KBM-7 (cell line): ENCODE measurements around the gene LY86.

Experiments
- DNase-seq: peaks from one replicate; pipeline ENCODE4 v3.0.0-alpha.2; 2015
- in situ Hi-C: fragments of 300-500 bp; cut with MboI; formaldehyde crosslinking; loops from 2 replicates; pipeline ENCODE4 v1.14.3; 2020; ENCODE audit warnings: low sequenced_read_pairs, low pct_unique_long_range_greater_than_20kb, mixed read lengths

Gene LY86

DNA sequence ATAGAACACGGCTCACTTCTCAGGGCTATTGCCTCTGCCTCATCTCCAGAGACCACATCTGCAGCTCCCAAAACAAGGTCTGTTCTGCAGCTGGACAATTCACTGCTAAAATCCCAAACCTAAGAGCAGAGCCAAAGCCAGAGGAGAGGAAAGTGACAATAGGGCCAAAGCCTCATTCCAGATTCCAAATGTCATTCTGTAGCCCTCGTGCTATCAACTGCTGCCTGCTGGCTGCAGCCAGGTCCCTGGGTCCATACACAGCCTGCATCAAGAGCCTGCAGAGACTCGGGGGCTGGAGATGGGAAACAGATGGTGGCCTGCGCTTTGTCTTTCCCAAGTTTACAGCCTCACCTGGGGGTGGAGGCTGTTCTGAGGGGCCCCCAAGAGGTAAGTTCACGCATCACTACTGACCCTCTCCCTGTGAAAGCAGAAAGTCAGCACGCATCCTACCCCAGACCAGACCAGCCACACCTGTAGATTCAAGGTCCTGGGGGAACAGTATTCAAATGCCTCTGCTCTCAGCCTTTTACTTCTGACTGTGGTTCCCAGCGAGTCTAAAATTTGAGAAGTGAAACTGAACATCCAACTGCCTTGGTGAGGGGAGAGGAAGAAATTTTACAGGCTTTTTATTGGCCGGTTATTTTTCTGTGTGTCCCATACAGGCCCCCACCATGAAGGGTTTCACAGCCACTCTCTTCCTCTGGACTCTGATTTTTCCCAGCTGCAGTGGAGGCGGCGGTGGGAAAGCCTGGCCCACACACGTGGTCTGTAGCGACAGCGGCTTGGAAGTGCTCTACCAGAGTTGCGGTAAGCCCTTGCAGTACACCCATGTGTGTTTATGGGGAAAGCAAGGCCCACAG is at the start of gene LY86:
Gene LY86, plus strand, starts transcription at position 657 of the 860 bp plus-strand sequence. Its CDS starts 15 bp downstream, at position 672.
- DNase-seq = peak; percentile 83
- in situ Hi-C loops = no loop called here

DNA sequence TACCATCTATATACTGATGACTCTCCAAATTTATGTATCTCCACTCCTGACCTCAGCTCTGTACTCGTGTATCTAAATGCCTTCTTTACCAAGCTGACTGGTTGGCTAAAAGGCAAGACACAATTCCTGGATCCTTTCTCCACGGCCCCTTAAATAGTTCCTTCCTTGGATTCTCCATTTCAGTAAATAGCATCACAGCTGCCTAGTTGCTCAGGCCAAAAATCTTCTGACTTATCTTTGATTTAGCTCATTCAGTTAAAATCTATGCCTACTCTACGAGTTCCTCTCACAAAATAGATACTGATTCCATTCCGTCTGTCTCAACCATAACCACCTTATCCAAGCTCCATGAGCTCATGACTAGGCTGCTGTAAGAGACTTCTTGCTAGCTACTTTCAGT is 49.5 kb upstream of the LY86 start:
- DNase-seq = no peak
- in situ Hi-C loops = no loop called here

DNA sequence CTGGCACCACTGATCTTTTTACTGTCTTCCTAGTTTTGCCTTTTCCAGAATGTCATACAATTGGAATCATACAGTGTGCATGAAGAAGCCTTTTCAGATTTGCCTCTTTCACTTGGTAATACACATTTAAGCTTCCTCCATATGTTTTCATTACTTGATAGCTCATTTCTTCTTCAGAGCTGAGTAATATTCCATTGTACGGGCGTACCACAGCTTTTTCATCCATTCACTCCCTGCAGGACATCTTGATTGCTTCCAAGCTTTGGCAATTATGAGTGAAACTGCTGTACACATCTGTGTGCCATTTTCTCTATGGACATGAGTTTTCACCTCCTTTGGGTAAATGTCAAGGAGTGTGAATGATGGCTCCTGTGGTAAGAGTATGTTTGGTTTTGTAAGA is 46.2 kb upstream of the LY86 start:
- DNase-seq = no peak

DNA sequence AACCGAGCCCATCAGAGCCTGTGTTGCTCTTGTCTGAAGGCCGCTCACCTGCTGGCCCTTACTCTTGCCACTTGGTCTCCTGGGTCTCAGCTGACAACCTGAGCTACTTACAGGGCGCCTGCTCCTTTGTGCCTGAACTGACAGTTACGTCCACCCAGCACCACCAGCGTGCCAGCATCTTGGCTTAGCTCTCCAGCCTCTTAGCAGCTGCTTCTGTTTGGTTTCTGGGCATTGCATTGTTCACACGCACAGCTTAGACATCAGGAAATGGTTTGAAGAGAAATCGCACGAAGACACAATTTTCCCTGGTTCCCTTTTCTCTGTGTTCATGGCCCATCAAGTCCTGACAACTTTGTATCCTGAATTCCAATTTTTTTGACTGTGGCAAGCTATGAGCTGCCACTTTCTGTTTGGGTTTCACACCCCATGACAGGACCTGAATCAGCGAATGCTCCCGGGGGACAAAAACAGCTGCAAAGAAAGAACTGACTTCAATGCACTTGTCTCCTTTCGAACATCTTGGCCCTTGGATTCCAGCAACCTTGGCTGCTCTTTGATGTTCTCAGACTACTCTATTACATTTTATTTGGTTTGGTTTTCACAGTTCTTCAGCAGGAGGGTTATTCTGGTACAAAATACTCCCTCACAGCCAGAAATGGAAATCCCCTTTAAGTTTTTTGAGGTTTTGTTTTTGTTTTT is 45.2 kb upstream of the LY86 start:
- in situ Hi-C loops = no loop called here
- peak; percentile 85 for DNase-seq

More for the DNA sequence above, 46.2 kb upstream of the LY86 start:
- in situ Hi-C loops = no loop called here

DNA sequence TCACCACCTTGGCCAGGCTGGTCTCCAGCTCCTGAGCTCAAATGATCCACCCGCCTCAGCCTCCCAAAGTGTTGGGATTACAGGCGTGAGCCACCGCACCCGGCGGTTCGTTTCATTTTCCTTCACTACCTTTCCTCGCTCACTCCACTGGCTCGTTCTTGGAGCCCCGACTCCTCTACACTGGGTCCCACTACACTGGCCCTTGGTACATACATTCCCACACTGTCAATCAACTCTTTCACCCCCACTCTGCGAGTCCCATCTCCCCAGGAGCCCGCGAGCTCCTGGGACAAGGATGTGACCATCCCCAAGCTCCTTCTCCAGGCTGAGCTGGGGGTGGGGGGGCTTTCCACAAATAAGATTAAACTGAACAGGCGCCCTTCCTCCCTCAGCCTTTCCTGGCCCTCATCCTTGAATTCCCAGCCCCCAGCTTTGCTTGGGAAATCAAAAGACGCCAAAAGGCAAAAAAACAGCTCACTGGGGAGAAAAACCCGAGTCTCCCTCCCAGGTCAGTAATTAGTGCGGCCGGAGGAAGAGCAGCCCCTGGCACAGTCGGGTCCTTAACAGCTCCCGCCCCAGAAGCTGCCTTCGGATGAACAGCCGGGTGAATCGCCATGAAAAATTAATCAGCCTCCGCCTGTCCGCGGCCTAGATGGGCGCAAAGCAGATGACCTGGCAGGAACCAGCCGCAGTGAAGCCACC is 42.8 kb upstream of the LY86 start:
- in situ Hi-C loops = no loop called here
- DNase-seq = no peak

DNA sequence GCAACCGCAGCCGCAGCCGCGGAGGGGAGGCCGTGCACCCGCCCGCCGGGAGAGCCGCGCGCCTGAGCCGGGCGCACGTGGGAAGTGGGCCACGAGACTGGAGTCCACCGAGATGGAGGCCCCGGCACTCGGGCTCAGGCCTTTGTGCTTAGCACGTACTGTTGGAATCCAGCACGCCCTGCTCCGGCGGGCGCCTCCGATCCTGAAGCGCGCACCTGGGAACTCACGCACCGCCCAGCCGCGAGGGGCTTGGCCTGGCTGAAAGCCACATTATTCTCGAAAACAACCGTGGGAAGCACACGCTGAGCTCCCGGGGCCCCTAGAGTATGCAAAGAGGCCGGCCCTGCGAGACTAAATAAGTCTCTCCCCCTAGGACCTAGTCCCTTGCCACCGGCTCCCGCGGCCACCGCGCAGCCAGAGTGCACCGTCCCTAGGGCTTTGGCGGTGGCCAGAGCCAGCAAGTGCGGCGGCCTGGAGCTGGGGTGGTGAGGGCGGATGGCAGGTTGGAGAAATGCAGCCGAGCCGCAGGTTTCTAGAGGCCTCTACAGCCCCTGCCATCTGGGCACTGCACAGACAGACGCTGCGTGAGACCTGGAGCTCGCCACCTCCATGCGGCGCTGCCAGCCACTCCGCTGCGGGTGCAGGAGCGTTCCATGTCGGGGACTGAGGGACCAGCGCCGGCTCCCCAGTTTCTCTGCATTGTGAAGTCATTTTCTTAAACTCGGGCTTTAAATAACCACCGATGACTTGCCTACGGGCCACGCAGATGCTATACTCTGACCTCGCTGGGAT is 42.0 kb upstream of the LY86 start:
- in situ Hi-C loops = no loop called here
- no peak for DNase-seq

DNA sequence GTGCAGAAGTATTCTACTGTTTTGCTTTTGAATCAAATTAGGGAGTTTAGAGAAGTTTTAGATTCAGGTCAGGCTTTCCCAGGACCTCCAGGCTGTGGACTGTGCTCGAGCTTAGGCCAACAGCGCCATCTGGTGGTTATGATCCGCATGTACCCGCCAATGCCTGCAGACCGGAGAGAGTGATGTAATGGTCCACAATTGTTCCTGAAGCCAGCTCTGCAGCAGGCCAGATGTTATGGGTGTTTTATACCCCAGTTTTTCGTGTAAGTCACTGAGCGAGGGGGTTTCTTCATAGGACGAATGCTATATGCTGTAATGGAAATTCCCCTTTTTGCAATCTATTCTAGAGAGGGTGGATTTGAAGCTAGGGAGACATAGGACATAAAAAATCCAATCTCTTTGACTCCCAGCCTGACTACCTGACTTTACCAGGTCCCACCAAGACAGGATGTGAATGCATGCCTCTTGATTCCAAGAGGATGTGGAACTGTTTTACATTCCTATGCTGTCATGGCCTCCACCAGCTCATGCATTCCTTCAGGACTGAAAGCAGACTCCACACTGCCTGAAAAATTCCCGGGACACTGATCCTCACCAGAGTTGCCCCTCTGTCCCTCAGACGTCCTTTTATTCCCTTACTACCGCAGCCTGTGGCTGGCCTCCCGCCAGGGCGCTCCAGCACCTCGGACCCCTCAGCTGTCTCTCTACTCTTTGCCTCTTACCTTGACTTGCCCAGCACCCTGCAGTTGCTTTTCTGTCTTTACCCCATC is 41.2 kb upstream of the LY86 start:
- peak; percentile 90 for DNase-seq
- in situ Hi-C loops = no loop called here

DNA sequence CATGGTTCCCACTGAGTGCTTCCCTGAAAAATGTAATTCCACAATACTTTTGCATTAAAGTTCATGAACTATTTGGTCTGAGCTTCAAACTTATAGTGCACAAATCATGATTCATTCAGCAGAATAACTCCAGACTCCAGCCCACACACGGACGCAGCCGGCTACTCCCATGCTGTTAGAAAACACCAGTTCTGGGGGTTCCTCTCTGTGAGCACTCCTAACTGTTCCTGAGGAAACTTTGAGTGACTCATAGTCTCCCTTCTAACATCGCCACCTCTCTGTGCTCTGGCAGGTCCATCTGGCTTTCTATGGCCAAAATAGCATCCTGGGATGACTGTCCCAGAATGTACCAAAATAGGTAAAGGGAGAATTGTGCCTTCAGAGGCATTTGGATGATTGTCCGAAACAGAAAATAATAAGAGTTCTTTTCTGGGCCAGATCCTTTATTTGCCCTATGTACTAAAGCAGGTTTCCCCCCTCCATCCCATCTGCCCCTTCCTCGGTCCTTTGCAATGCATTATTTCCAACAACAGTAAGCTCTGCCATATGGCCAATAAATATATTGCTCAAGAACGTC is 32.3 kb upstream of the LY86 start:
- in situ Hi-C loops = no loop called here
- DNase-seq = no peak

DNA sequence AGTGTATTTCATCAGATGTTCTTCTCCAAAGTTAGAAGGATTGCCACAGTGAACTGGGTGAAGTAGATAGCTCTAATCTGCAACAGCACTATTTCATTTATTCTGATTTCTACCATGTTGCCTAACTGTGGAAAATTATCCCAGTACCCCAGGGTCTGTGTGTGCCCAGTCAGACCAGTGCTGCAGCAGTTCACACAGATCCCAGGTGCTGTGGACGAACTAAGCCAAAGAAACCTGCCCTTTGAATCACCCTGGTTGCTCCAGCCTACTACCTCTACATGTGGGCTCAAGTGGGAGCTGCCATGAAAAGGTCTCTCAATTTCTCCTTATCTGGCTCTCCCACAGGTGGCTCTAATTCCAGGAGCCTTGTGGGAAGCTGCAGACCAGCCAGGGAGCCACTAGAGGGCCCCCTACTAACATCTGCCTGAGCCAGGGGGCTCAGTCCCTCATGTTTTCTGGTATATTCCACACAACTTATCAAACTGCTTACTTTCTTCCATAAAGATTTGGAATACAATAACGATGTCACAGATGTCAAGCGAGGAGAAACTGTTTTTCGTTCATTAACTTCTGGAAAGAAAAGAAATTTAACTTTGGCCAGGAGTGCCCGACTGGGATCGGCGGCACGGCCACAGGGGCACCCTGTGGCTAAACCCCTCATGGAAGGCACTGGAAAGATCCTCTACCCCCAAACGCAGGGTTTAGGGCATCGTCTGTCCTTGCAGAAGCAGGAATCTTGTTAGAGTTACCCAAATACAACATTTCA is 31.6 kb upstream of the LY86 start:
- DNase-seq = peak; percentile 85
- in situ Hi-C loops = no loop called here

DNA sequence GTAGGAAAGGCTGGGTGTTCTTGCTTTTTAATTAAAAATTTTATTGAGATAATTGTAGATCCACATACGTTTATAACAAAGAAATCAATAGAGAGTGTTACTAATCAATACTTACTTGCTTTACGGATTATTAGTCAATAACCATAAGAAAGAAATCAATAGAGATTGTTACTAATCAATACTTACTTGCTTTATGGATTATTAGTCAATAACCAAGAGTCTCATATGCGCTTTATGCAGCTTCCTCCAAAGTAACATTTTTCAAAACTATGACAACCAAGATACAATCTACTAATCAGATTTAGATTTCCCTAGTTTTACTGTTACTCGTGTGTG is 31.0 kb upstream of the LY86 start:
- DNase-seq = no peak
- in situ Hi-C loops = no loop called here

DNA sequence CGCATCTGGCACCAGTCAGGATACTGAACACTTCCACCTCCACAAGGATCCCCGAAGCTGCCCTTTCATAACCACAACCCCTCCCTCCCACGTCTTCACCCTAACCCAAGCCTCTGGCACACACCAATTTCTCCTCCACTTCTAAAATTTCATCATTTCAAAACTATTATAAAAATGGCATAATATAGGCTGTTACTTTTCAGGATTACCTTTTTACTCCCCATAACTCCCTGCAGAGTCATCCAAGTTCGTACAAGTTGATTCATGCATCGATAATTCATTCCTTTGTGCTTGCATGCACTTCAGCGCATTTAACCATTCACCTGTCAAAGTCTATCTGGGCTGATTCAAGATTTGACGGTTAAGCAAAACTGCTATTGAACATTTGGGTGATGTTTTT is 30.6 kb upstream of the LY86 start:
- DNase-seq = no peak

DNA sequence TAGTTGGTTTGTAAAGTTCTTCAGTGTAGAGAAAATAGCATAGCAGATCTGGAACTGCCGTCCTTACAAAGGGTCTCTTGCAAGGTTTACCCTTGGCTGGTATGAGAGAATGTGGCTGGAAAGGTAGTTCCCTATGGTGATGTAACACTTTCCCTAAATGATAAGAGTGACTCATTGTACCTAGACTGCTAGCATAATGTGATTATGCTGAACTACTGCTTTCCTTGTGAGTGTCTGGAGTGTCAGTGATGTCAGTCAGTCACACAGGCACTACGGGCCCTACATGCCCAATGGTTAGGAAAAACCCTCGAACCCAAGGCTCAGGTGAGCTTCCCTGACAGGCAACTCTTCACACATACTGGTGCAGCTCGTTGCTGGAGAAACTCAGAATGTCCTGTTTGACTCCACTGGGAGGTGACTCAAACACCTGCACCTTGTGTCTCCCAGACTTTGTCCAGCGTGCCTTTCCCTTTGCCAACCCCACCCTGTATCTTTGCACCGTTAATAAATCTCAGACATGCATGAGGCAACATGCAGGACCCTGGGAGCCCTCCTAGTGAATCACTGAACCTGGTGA is 28.4 kb upstream of the LY86 start:
- DNase-seq = no peak

More for the DNA sequence above, 30.6 kb upstream of the LY86 start:
- in situ Hi-C loops = no loop called here

DNA sequence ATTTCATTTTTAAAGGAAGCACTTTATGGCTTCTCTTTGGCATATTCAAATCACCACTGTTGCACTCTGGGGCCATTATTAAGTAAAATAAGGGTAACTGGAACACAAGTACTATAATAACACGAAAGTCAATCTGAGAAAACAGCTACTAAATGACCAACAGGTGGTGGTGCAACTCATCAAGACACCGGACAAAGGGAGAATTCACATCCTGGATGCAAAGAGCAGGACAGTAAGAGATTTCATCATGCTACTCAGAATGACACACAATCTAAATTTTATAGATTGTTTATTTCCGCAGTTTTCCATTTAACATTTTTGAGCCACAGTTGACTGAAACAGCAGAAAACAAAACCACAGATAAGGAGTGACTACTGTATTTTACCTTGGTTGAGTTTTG is 27.6 kb upstream of the LY86 start:
- DNase-seq = no peak
- in situ Hi-C loops = no loop called here

More for the DNA sequence above, 28.4 kb upstream of the LY86 start:
- in situ Hi-C loops = no loop called here

DNA sequence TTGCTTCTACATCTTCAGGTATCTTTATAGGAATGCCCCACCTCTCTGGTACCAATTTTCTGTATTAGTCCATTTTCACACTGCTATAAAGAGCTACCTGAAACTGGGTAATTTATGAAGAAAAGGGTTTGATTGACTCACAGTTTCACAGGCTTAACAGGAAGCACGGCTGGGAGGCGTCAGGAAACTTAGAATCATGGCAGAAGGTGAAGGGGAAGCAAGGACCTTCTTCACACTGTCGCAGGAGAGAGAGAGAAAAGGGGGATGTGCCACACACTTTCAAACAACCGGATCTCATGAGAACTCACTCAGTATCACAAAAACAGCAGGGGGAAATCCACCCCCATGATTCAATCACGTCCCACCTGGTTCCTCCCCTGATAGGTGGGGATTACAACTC is 24.4 kb upstream of the LY86 start:
- DNase-seq = no peak
- in situ Hi-C loops = no loop called here

DNA sequence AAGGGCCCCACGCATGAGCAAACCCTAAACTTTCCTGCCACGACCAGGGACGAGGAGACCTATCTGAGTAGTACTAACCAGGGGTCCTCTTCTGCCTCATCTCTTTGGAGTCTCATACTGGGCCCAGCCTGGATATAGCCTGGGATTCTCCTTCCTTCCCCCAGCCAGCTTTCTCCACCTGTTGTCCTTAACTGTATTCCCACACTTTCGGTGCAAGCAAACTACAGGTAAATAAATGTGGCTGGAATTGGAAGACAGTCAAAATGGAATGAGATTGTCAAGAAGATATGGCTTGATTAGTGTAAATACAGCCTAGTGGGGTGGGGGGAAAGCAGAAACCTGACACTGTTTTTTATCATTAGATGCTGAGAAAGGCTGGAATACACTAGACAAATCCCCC is 23.5 kb upstream of the LY86 start:
- no peak for DNase-seq
- in situ Hi-C loops = no loop called here

DNA sequence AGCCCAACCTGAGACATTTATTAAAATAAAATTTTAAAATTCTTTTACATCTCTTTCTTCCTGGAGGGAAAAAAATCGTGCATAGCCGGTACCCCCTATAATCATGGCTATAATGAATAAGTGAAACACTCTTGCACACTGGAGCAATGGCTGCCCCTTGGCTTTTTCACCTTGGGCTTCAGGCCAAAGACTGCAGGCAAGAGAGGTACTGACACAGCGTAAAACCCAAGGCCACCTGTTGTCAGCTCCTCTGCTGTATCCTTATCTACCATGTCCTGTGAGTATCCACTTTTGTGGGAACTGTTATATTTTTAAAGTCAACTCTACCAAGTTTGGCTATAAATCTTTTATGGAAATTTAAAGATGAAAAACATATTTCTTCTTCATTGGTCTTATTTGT is 23.0 kb upstream of the LY86 start:
- DNase-seq = no peak
- in situ Hi-C loops = no loop called here

DNA sequence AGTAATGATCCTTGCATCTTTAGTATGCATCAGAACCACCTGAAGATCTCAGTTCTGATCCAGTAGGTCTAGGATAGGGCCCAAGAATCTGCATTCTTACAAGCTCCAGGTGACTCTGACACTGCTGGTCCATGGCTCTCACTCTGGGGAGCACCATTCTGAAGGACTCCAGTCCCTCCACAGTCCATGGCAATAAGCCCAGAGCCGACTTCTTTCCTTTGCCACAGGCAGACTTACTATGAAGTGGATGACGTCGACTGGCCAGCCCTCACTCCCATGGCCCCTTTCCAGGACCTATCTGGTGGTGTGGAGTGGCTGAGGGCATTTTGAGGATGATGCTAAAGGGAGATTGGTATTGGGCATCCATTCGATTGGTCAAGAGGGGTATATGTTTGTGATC is 21.8 kb upstream of the LY86 start:
- in situ Hi-C loops = no loop called here
- DNase-seq = no peak
